K562 (cell line): ENCODE measurements around the gene LDB1.

ENCODE experiments used
- ID3 ChIP-seq, 2 experiments: fragments of 250-450 bp in 1 of 2; fragments of 450-650 bp in 1 of 2; sonication (Bioruptor Pico) in 1 of 2; IDR thresholded peaks; 2 replicates each; pipeline versions ENCODE4 v1.6.1 to v1.8.0; 2016 to 2021; ENCODE audit warnings: mild to moderate bottlenecking in 2 of 2, moderate library complexity in 2 of 2, missing compliant biosample characterization in 1 of 2, missing genetic modification characterization in 1 of 2
- TEAD1 ChIP-seq, 2 experiments: fragments of 450-650 bp in 1 of 2; sonication (generic) in 1 of 2; formaldehyde crosslinking; IDR thresholded peaks; 2 replicates each; pipeline versions ENCODE4 v1.4.0 to v1.8.0; 2020 to 2022; ENCODE audit warnings: mild to moderate bottlenecking in 2 of 2, missing genetic modification reagents in 1 of 2
- TF ChIP-seq, protein P1 (sequence below), 3 experiments: IDR thresholded peaks in 2 of 3; conservative IDR thresholded peaks in 1 of 3; 2 replicates each; pipeline ENCODE4 v1.5.1; 2011 to 2012; ENCODE audit warnings: low read length in 3 of 3, mild to moderate bottlenecking in 3 of 3, control low read depth in 2 of 3, improper control_type of control experiment in 1 of 3, inconsistent platforms in 1 of 3, low read depth in 1 of 3, mixed read lengths in 1 of 3, moderate library complexity in 1 of 3; ENCODE audit not compliant: insufficient read depth in 2 of 3

GRCh38 chr10:102132193-102132562 is 12.0 kb upstream of the LDB1 start:
- TF ChIP-seq ID3 (CRISPR knock-in tag; IDR thresholded peaks at IDR 0.05) (no peak), ID3 (tag; IDR thresholded peaks at IDR 0.05) (no peak), TEAD1 (CRISPR knock-in tag; IDR thresholded peaks at IDR 0.05) (no peak; a peak in 1 of 4 replicates)
- TF ChIP-seq, protein P1, sequence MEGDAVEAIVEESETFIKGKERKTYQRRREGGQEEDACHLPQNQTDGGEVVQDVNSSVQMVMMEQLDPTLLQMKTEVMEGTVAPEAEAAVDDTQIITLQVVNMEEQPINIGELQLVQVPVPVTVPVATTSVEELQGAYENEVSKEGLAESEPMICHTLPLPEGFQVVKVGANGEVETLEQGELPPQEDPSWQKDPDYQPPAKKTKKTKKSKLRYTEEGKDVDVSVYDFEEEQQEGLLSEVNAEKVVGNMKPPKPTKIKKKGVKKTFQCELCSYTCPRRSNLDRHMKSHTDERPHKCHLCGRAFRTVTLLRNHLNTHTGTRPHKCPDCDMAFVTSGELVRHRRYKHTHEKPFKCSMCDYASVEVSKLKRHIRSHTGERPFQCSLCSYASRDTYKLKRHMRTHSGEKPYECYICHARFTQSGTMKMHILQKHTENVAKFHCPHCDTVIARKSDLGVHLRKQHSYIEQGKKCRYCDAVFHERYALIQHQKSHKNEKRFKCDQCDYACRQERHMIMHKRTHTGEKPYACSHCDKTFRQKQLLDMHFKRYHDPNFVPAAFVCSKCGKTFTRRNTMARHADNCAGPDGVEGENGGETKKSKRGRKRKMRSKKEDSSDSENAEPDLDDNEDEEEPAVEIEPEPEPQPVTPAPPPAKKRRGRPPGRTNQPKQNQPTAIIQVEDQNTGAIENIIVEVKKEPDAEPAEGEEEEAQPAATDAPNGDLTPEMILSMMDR (IDR thresholded peaks at IDR 0.05 in 2 of 3, conservative IDR thresholded peaks at IDR 0.05 in 1 of 3; ENCODE audit: insufficient read depth in 2 of 3, low read depth in 1 of 3, low read length in 3 of 3): no peak
